Measurements from ENCODE around the gene SLC22A23.

The SLC22A23 gene

GRCh38 chr6:3471286-3471685, 14.4 kb upstream of the SLC22A23 start:
- DNase-seq (ENCODE audit: low read depth) = no peak

DNA sequence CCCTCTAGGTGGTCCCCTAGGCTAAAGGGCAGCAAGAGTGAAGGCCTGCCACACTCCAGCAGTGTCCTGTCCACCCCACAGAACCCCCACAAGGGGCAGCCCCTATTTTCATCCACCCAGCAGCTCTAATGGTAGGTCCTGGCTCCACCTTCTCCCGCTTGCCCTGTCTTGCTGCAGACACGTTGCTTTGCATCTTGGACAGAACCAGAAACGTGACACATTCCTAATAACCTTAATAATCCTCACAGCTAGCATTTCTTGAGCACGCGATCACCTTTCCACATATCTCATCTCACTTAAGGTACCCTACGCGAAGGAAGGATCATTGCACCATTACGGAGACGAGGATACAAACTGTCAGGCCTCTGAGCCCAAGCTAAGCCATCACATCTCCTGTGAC, 11.7 kb upstream of the SLC22A23 start:
- DNase-seq (ENCODE audit: low read depth) = no peak

DNA sequence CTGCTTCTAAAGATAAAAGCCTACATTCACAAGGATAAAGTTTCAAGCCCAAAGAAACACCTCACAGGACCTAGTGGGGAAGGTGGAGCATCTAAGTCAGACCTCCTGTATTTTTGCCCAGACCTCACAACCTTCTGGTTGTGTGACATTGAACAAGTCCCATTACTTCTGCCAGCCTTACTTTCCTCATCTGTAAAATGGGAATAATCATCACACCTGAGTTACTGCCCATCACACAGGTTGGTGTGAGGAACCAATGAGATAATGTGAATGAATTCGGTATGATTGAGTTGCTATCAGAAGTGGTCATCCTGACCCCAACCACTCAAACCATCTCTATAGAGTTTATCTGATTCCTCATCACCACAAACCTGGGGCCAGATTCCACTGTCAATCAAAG, 11.1 kb upstream of the SLC22A23 start:
- no peak for DNase-seq (ENCODE audit: low read depth)

DNA sequence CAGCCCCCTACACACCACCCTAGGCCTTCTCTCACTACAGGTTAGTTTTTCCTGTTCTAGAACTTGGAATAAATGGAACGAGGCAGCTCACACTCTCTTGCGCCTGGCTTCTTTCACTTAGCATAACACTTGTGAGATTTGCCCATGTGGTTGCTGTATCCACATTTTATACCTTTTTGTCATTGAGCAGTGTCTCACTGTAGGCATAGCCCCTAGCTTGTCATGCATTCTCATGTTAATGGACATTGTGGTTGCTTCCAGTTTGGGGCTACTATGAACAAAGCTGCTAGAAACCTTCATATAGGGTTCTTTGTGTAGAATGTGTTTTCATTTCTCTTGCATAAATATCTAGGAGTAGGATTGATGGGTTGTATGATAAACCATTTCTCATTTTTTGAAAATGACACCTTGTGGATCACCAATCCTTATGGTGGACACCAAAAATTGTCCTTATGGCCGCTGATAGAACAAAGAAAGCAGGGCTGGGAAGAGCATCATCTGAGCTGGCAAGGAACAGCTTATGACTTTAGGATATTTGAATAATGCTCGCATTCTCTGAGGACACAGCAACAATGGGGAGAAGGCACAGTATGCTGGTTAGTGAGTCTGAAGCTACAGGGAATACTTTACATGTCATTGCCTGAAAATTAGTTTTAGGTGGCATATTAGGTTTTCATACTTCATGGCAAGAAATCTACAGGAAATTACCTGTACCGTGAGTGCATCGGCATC, 9.8 kb upstream of the SLC22A23 start:
- no peak for DNase-seq (ENCODE audit: low read depth)

DNA sequence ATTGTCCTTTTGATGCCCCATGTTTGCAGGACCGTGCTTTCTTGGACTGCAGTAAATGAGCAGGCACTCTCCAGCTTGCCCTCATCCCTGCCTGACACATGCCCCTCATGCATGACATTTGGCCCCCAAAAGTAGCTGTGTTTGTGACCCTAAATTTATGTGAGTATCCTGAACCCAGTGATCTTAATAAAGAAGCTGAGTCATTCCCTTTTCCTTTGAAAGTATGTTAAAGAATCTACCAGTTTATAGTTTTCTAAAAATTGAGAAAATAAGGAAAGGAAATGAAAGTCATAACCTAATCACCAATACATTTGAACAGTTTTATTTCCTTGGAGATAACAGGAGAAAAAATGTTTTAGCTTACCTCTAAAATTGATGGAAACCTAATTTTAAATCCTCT, 3.4 kb upstream of the SLC22A23 start:
- no peak for DNase-seq (ENCODE audit: low read depth)

- DNase-seq (ENCODE audit: low read depth) = no peak
Observed at GRCh38 chr6:3458706-3459421, 2.0 kb upstream of the SLC22A23 start.

- DNase-seq (ENCODE audit: low read depth) = no peak
Observed at GRCh38 chr6:3457710-3458602, 1.1 kb upstream of the SLC22A23 start.

GRCh38 chr6:3456395-3456897, 404 bp downstream of the SLC22A23 start:
- no peak for DNase-seq (ENCODE audit: low read depth)

GRCh38 chr6:3455569-3456394, 1.1 kb downstream of the SLC22A23 start:
- no peak for DNase-seq (ENCODE audit: low read depth)

- DNase-seq (ENCODE audit: low read depth) = no peak
Observed at GRCh38 chr6:3455147-3455568, 1.7 kb downstream of the SLC22A23 start.

- no peak for DNase-seq (ENCODE audit: low read depth)
Observed at GRCh38 chr6:3454273-3455010, 2.4 kb downstream of the SLC22A23 start.

DNA sequence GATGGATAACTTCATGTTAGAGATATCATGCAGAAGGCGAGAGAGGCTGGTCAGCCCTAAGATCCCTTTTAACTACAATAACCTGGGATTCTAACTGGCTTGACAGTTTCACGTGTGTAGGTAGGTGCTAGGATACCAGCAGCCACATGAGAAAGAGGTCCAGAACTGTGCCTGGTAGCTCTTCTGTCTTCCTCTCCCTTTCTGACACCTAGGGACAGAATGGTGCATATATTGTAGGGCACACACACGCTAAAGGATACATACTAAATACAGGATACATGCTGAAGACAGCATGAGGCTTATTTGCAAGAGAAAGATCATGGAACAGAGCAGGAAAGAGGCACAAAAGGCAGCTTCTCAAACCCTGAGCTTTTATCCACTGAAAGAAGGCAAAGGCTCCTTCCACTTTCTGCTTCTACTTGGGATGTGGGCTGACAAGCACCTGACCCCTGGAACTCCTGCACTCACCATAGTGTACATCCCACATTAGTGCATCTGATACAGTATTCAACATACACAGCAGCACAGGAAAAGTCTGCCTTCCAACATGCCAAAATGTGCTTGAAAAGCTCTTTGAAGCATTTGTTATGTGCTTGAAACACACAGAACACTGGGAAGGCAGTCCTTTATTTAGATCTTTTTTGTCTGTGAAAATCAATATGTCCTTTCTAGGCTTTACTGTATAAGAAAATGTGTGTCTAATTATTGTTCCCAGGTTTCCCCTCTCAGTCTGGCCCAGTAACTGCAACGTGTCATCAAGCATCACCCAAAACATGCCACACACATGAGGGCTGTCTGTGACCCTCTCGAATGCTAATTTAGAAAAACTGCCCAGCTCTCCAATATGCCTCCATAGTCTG, 3.2 kb downstream of the SLC22A23 start:
- no peak for DNase-seq (ENCODE audit: low read depth)

- no peak for DNase-seq (ENCODE audit: low read depth)
Observed at GRCh38 chr6:3451498-3451897, 5.4 kb downstream of the SLC22A23 start.

- DNase-seq (ENCODE audit: low read depth) = no peak
Observed at GRCh38 chr6:3450888-3451287, 6.0 kb downstream of the SLC22A23 start.

DNA sequence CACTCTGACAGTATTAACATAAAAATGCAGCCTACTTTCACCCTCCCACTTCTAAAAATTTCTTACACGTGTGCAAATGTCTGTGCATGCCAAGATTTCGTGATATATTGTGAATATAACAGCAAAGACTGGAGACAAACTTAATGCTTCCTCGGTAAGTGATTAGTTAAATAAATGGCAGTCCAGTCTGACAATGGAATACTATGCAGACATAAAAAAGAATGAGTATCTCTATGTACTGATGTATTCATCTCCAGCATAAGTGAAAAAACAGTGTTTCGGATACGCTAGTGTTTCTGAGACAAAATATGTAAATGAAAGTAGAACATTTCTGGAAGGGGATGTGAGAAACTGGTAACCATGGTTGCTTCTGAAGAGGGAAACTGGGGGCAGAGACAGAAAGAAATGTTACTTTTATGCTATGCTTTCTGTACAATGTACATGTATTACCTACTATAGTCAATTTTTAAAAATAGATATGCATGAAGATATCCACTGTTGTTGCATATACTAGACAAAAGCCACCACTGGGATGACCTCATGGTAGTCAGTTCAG, 7.0 kb downstream of the SLC22A23 start:
- DNase-seq (ENCODE audit: low read depth) = no peak

GRCh38 chr6:3449321-3449720, 7.5 kb downstream of the SLC22A23 start:
- no peak for DNase-seq (ENCODE audit: low read depth)

DNA sequence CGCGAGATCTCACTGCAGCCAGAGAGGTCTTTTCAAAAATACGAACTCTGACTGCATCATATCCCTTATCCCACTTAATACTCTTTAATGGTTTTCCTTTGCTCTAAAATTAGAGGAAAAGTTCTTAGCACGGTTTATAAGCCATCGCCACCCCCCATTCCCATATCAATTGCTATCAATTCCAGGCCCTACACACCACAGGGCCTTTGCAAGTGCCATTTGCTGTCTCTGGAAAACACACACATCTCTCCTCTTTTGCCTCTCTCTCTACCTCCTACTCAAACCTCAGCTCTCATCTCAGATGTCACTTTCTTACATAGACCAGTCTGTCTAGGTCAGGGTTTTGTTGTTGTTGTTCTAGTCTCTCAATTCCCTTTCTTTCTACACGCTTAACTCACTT, 9.8 kb downstream of the SLC22A23 start:
- DNase-seq (ENCODE audit: low read depth) = no peak

DNA sequence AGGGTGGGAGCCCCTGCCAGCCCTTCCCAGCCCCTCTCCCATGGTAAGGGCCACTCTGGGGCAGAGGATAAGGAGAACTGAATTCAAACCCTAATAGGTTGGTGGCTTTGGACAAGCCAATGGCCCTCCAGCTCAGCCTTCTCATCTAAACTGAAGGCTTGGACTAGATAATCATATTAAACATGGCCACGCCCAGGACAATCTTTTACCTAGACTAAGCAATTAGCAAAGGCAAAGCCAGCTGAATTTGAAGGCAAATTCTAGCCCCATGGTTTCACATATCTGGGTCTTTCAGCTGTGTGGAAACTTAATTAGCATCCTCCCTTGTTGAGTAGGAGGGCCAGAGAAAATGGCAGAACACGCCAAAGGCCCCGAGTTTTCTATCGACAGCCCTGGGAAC, 10.7 kb downstream of the SLC22A23 start:
- no peak for DNase-seq (ENCODE audit: low read depth)

- no peak for DNase-seq (ENCODE audit: low read depth)
Observed at GRCh38 chr6:3444276-3445088, 12.4 kb downstream of the SLC22A23 start.

All from non-pigmented ciliary epithelial cell (primary cell).